ENCODE data around the gene MNDA. TPM values are rescaled to one million over a fixed set of nuclear protein-coding genes. Genes with fewer than 3 reads are reported as not detected.
A peak's percentile ranks its signal among the peaks of the same experiment; 100 is the strongest.

Gene MNDA
- 10 to 100 TPM in 1 of 2 donors, 1 to 10 TPM in 1; 4.9 to 16.6 TPM for total RNA-seq
- polyA plus RNA-seq: 1 to 10 TPM; 3.7 to 3.8 TPM

GRCh38 chr1:158830904-158831507 lies at the start of gene MNDA:
Gene MNDA (plus strand): TSS chr1:158831351. CDS start chr1:158842154, 10,803 bp downstream.
- Histone ChIP-seq H3K9ac (ENCODE audit: low read depth in 1 of 2, low read length in 2 of 2) (peak within 1 kb of the TSS in 1 of 2 donors; percentile 27), H3K27me3 (ENCODE audit: control insufficient read depth in 4 of 4, insufficient read depth in 4 of 4, low read length in 3 of 4) (no peaks in the 10 kb centered on the region), H3K9me3 (ENCODE audit: control insufficient read depth in 4 of 4, low read length in 3 of 4) (peaks cover 0 to 8% (median under 1%) of the 10 kb centered on the region in 4 donors), H3K27ac (ENCODE audit: low read depth in 1 of 2, low read length in 2 of 2) (peak within 1 kb of the TSS; percentile 25 to 48), H3K4me3 (ENCODE audit: low read depth in 1 of 3, low read length in 3 of 3) (no peak within 1 kb of the TSS), H3K36me3 (ENCODE audit: control insufficient read depth in 4 of 4, insufficient read depth in 3 of 4, low read depth in 1 of 4, low read length in 3 of 4) (no peaks in the 10 kb centered on the region), H3K4me1 (ENCODE audit: control insufficient read depth in 4 of 4, insufficient read depth in 4 of 4, low read length in 3 of 4) (no peaks in the 10 kb centered on the region)
- WGBS: 64% methylated on average over 5 of the region's 5 CpGs
- DNase-seq (ENCODE audit: low spot score): no peak
- TF ChIP-seq RAD21 (IDR thresholded peaks at IDR 0.05): peak in 1 of 2 donors; percentile 9
- peak; percentile 42 for TF ChIP-seq YY1 (IDR thresholded peaks at IDR 0.05)
- no peak for TF ChIP-seq HNF4G (IDR thresholded peaks at IDR 0.05)

GRCh38 chr1:158793604-158794003 lies 37.5 kb upstream of the MNDA start:
- H3K27me3 ChIP-seq (ENCODE audit: control insufficient read depth in 4 of 4, insufficient read depth in 4 of 4, low read length in 3 of 4): no peaks in the 10 kb centered on the region
- H3K27ac ChIP-seq (ENCODE audit: low read depth in 1 of 2, low read length in 2 of 2): no peak overlapping the region
- no peaks in the 10 kb centered on the region for H3K36me3 ChIP-seq (ENCODE audit: control insufficient read depth in 4 of 4, insufficient read depth in 3 of 4, low read depth in 1 of 4, low read length in 3 of 4)
- 70% methylated on average over 2 of the region's 2 CpGs for WGBS
- no peak overlapping the region for H3K4me3 ChIP-seq (ENCODE audit: low read depth in 1 of 3, low read length in 3 of 3)
- H3K4me1 ChIP-seq (ENCODE audit: control insufficient read depth in 4 of 4, insufficient read depth in 4 of 4, low read length in 3 of 4): no peaks in the 10 kb centered on the region
- TF ChIP-seq REST (IDR thresholded peaks at IDR 0.05): no peak
- peak; percentile 22 to 45 for TF ChIP-seq RAD21 (IDR thresholded peaks at IDR 0.05)
- no peak overlapping the region for H3K9ac ChIP-seq (ENCODE audit: low read depth in 1 of 2, low read length in 2 of 2)
- no peaks in the 10 kb centered on the region for H3K9me3 ChIP-seq (ENCODE audit: control insufficient read depth in 4 of 4, low read length in 3 of 4)
- DNase-seq (ENCODE audit: low spot score): no peak

- Histone ChIP-seq H3K27ac (ENCODE audit: low read depth in 1 of 2, low read length in 2 of 2) (no peak overlapping the region), H3K9ac (ENCODE audit: low read depth in 1 of 2, low read length in 2 of 2) (no peak overlapping the region), H3K36me3 (ENCODE audit: control insufficient read depth in 4 of 4, insufficient read depth in 3 of 4, low read depth in 1 of 4, low read length in 3 of 4) (no peaks in the 10 kb centered on the region), H3K4me3 (ENCODE audit: low read depth in 1 of 3, low read length in 3 of 3) (no peak overlapping the region), H3K9me3 (ENCODE audit: control insufficient read depth in 4 of 4, low read length in 3 of 4) (no peaks in the 10 kb centered on the region), H3K4me1 (ENCODE audit: control insufficient read depth in 4 of 4, insufficient read depth in 4 of 4, low read length in 3 of 4) (no peaks in the 10 kb centered on the region), H3K27me3 (ENCODE audit: control insufficient read depth in 4 of 4, insufficient read depth in 4 of 4, low read length in 3 of 4) (no peaks in the 10 kb centered on the region)
- DNase-seq (ENCODE audit: low spot score): no peak
- TF ChIP-seq CTCF (IDR thresholded peaks at IDR 0.05; ENCODE audit: low read depth, low read length, missing input control) (no peak), SP1 (IDR thresholded peaks at IDR 0.05) (no peak)
- 60% methylated on average over 6 of the region's 6 CpGs for WGBS
These were observed 36.9 kb upstream of the MNDA start for GRCh38 chr1:158794247-158794646.

- Histone ChIP-seq H3K27ac (ENCODE audit: low read depth in 1 of 2, low read length in 2 of 2) (no peak overlapping the region), H3K4me3 (ENCODE audit: low read depth in 1 of 3, low read length in 3 of 3) (no peak overlapping the region), H3K4me1 (ENCODE audit: control insufficient read depth in 4 of 4, insufficient read depth in 4 of 4, low read length in 3 of 4) (no peaks in the 10 kb centered on the region), H3K27me3 (ENCODE audit: control insufficient read depth in 4 of 4, insufficient read depth in 4 of 4, low read length in 3 of 4) (peaks cover 0 to 2% (median 0%) of the 10 kb centered on the region in 4 donors), H3K9ac (ENCODE audit: low read depth in 1 of 2, low read length in 2 of 2) (no peak overlapping the region), H3K9me3 (ENCODE audit: control insufficient read depth in 4 of 4, low read length in 3 of 4) (no peaks in the 10 kb centered on the region), H3K36me3 (ENCODE audit: control insufficient read depth in 4 of 4, insufficient read depth in 3 of 4, low read depth in 1 of 4, low read length in 3 of 4) (no peaks in the 10 kb centered on the region)
- no peak for TF ChIP-seq RXRA (IDR thresholded peaks at IDR 0.05)
- no peak for TF ChIP-seq RAD21 (IDR thresholded peaks at IDR 0.05)
- no peak for TF ChIP-seq EGR1 (IDR thresholded peaks at IDR 0.05; ENCODE audit: low read depth in 2 of 2)
- TF ChIP-seq HNF4A (conservative IDR thresholded peaks at IDR 0.05): no peak
- TF ChIP-seq MAX (IDR thresholded peaks at IDR 0.05): no peak
- TF ChIP-seq TAF1 (conservative IDR thresholded peaks at IDR 0.05): no peak
- TF ChIP-seq HNF4G (IDR thresholded peaks at IDR 0.05): no peak
- DNase-seq (ENCODE audit: low spot score): no peak
- 65% methylated on average over 3 of the region's 3 CpGs for WGBS
These were observed 32.6 kb upstream of the MNDA start for GRCh38 chr1:158798531-158798930.

All from liver (tissue), 9 donors.